NCI-H774 (cell line): ENCODE measurements around the gene FAM13A.
"Not testable (repeated sequence)": the region's sequence is repeated elsewhere in the genome, so short reads cannot be mapped to it uniquely, and the experiment has no call there.

ENCODE experiments used
- DNase-seq: peaks from one replicate; lab custom pipeline; 2025; lab: John Stamatoyannopoulos, UW

FAM13A gene

GRCh38 chr4:89056953-89057398 is at the start of gene FAM13A:
Gene FAM13A (minus strand): TSS chr4:89057185. CDS start chr4:89056964, 221 bp downstream.
- no peak for DNase-seq

- DNase-seq, result no peak
These were observed 48.7 kb upstream of the FAM13A start for GRCh38 chr4:89105726-89106125.

GRCh38 chr4:89101256-89102161 is 44.5 kb upstream of the FAM13A start:
- DNase-seq, result no peak

GRCh38 chr4:89100853-89101252 is 43.9 kb upstream of the FAM13A start:
- DNase-seq, result no peak

GRCh38 chr4:89099471-89099870 is 42.5 kb upstream of the FAM13A start:
- DNase-seq, result no peak

- no peak for DNase-seq
These were observed 42.0 kb upstream of the FAM13A start for GRCh38 chr4:89099034-89099433.

- DNase-seq, result no peak
These were observed 21.3 kb upstream of the FAM13A start for GRCh38 chr4:89078300-89078699.

- DNase-seq, result no peak
These were observed 20.8 kb upstream of the FAM13A start for GRCh38 chr4:89077761-89078160.

- no peak for DNase-seq
These were observed 15.9 kb upstream of the FAM13A start for GRCh38 chr4:89072921-89073320.

- DNase-seq, result no peak
These were observed 14.3 kb upstream of the FAM13A start for GRCh38 chr4:89071311-89071710.

GRCh38 chr4:89070041-89070440 is 13.1 kb upstream of the FAM13A start:
- DNase-seq, result no peak

GRCh38 chr4:89069481-89069880 is 12.5 kb upstream of the FAM13A start:
- DNase-seq, result no peak

- no peak for DNase-seq
These were observed 10.4 kb upstream of the FAM13A start for GRCh38 chr4:89067417-89067816.

GRCh38 chr4:89064848-89065247 is 7.9 kb upstream of the FAM13A start:
- DNase-seq, result no peak

GRCh38 chr4:89057844-89058243 is 859 bp upstream of the FAM13A start:
- DNase-seq, result not testable (repeated sequence)

GRCh38 chr4:89056292-89056952 is 563 bp downstream of the FAM13A start:
- no peak for DNase-seq

- DNase-seq, result no peak
These were observed 1.6 kb downstream of the FAM13A start for GRCh38 chr4:89055157-89056080.

- no peak for DNase-seq
These were observed 2.4 kb downstream of the FAM13A start for GRCh38 chr4:89054627-89055026.

GRCh38 chr4:89049853-89050252 is 7.1 kb downstream of the FAM13A start:
- no peak for DNase-seq

GRCh38 chr4:89048906-89049601 is 7.9 kb downstream of the FAM13A start:
- DNase-seq, result no peak

- DNase-seq, result no peak
These were observed 12.7 kb downstream of the FAM13A start for GRCh38 chr4:89044147-89044900.
